K562 (cell line): ENCODE data around the gene SERINC5.

ENCODE experiments used
- CTCF ChIP-seq, 3 experiments: IDR thresholded peaks in 2 of 3; conservative IDR thresholded peaks in 1 of 3; 2 replicates each; pipeline ENCODE4 v1.5.1; 2011 to 2012; ENCODE audit warnings: low read length in 3 of 3, mild to moderate bottlenecking in 3 of 3, control low read depth in 2 of 3, improper control_type of control experiment in 1 of 3, inconsistent platforms in 1 of 3, low read depth in 1 of 3, mixed read lengths in 1 of 3, moderate library complexity in 1 of 3; ENCODE audit not compliant: insufficient read depth in 2 of 3
- EP300 ChIP-seq: IDR thresholded peaks from 2 replicates; pipeline ENCODE4 v1.6.1; 2012; ENCODE audit warnings: low read length, improper control_type of control experiment
- MAX ChIP-seq: sonication (generic); formaldehyde crosslinking; IDR thresholded peaks from 2 replicates; pipeline ENCODE4 v1.9.0; 2022; ENCODE audit warnings: mild to moderate bottlenecking, missing genetic modification reagents
- NRF1 ChIP-seq, 2 experiments: fragments of 450-650 bp; IDR thresholded peaks in 1 of 2; conservative IDR thresholded peaks in 1 of 2; 2 replicates each; pipeline ENCODE4 v1.6.1; 2014; ENCODE audit warnings: mild to moderate bottlenecking in 2 of 2
- POLR2AphosphoS5 ChIP-seq: IDR thresholded peaks from 2 replicates; pipeline ENCODE4 v1.6.1; 2011; ENCODE audit warnings: mild to moderate bottlenecking, low read depth, low read length, moderate library complexity; ENCODE audit not compliant: control insufficient read depth, insufficient read depth
- SMARCB1 ChIP-seq: IDR thresholded peaks from 2 replicates; pipeline ENCODE4 v1.6.1; 2011; ENCODE audit warnings: improper control_type of control experiment, low read depth; ENCODE audit not compliant: insufficient read length
- TEAD1 ChIP-seq, 2 experiments: fragments of 450-650 bp in 1 of 2; sonication (generic) in 1 of 2; formaldehyde crosslinking; IDR thresholded peaks; 2 replicates each; pipeline versions ENCODE4 v1.4.0 to v1.8.0; 2020 to 2022; ENCODE audit warnings: mild to moderate bottlenecking in 2 of 2, missing genetic modification reagents in 1 of 2
- ZNF134 ChIP-seq: fragments of 250-450 bp; sonication (Bioruptor Pico); conservative IDR thresholded peaks from 2 replicates; pipeline ENCODE4 v1.4.0; 2020

- TF ChIP-seq TEAD1 (CRISPR knock-in tag; IDR thresholded peaks at IDR 0.05) (no peak), EP300 (no peak), CTCF (IDR thresholded peaks at IDR 0.05 in 2 of 3, conservative IDR thresholded peaks at IDR 0.05 in 1 of 3; ENCODE audit: insufficient read depth in 2 of 3, low read depth in 1 of 3, low read length in 3 of 3) (no peak), NRF1 (conservative IDR thresholded peaks at IDR 0.05 in 1 of 2, IDR thresholded peaks at IDR 0.05 in 1 of 2) (no peak), SMARCB1 (no peak), ZNF134 (no peak), MAX (no peak), POLR2AphosphoS5 (no peak)
These were observed 94.7 kb downstream of the SERINC5 start for GRCh38 chr5:80161165-80161564.
